ENCODE data around the gene CDH23. TPM values are rescaled to one million over a fixed set of nuclear protein-coding genes. Genes with fewer than 3 reads are reported as not detected.

Gene CDH23
- total and polyA plus RNA-seq, 8 donors = 1.8 to 22.8 (median 3.0) TPM

DNA sequence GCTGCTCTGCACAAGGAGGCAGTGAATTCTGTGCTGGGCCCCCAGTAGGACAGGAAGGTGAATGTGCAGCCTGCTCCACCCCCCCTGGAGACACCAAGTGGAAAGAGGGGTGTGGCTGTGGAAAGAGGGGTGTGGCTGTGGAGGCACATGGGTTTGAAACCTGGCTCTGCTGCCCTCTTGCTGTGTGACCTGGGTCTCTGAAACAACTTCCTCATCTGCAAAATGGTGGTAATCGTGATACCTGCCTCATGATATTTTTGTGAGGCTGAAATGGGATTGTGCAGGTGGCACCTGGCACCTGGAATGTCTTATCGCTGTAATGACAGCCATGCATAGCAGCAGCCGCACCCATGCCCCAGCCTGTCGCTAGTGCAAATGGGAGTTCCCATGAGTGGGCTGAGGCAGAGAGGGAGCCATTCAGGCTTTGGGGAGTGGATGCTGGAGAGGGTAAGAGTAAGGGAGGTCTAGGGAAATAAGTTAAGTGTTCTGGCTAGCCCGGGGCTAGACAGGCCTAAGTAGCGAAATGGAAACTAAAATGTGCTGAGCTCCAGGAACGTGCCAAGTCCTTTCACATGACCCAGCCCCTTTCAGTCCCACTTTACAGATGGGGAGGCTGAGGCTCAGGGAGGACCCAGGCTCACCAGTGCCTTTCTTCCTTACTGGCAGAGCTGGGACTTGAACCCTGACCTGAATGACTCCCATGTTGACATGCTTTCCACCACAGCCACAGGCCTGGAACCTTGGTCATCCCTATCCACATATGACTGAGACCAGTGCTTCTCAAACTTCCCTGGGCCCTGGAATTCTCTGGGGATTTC is 287.8 kb downstream of the CDH23 start:
- H3K4me1 ChIP-seq = peaks cover 0 to 6% of the 10 kb centered on the region in 2 donors
- no peak overlapping the region for H3K27ac ChIP-seq
- H3K27me3 ChIP-seq = no peaks in the 10 kb centered on the region
- DNase-seq = no peak
- no peak overlapping the region for H3K4me3 ChIP-seq
- no peaks in the 10 kb centered on the region for H3K36me3 ChIP-seq
- TF ChIP-seq, protein P1, sequence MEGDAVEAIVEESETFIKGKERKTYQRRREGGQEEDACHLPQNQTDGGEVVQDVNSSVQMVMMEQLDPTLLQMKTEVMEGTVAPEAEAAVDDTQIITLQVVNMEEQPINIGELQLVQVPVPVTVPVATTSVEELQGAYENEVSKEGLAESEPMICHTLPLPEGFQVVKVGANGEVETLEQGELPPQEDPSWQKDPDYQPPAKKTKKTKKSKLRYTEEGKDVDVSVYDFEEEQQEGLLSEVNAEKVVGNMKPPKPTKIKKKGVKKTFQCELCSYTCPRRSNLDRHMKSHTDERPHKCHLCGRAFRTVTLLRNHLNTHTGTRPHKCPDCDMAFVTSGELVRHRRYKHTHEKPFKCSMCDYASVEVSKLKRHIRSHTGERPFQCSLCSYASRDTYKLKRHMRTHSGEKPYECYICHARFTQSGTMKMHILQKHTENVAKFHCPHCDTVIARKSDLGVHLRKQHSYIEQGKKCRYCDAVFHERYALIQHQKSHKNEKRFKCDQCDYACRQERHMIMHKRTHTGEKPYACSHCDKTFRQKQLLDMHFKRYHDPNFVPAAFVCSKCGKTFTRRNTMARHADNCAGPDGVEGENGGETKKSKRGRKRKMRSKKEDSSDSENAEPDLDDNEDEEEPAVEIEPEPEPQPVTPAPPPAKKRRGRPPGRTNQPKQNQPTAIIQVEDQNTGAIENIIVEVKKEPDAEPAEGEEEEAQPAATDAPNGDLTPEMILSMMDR (IDR thresholded peaks at IDR 0.05) = no peak
- ATAC-seq = peak; percentile 43
- intact Hi-C loops (cut with DNase I) = no loop called here
- H3K9me3 ChIP-seq = no peaks in the 10 kb centered on the region

DNA sequence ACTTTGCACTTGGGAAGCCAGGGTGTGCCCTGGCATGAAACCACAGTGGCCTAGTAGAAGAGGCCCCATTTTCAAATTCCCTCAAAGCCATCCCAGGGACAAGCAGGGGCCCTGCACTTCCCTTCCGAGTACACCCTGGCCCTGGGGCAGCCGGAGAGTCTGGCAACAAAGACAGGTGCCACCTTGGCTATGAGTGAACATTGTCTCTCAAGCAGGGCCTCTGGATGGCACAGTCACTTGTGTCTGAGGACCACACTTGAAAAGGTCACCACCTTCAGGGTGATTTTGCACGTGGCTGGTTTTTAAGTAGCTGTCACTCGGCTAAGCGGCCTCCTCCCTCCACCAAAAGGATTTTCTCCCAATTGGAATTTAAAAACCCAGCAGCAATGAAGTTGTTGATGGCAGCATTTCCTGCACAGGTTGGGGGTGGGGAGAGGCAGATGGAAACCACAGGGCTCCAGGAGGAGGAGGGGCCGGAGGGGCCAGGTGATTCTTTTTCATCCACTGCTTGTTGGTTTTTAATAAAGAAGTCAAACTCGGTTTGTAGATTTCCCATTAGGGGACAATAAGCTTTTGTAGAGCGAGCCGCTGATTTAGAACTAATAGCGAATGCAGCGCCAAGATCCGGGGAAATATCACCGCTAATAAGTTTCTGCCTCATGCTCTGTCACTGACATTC is 289.0 kb downstream of the CDH23 start:
- Histone ChIP-seq H3K9me3 (no peaks in the 10 kb centered on the region), H3K4me3 (no peak overlapping the region), H3K27me3 (no peaks in the 10 kb centered on the region), H3K36me3 (no peaks in the 10 kb centered on the region), H3K27ac (no peak overlapping the region), H3K4me1 (peaks cover 0 to 6% of the 10 kb centered on the region in 2 donors)
- intact Hi-C loops (cut with DNase I) = no loop called here
- peak in 1 of 4 donors; percentile 49 for DNase-seq
- no peak for ATAC-seq
- TF ChIP-seq, protein P1 (IDR thresholded peaks at IDR 0.05) = no peak

DNA sequence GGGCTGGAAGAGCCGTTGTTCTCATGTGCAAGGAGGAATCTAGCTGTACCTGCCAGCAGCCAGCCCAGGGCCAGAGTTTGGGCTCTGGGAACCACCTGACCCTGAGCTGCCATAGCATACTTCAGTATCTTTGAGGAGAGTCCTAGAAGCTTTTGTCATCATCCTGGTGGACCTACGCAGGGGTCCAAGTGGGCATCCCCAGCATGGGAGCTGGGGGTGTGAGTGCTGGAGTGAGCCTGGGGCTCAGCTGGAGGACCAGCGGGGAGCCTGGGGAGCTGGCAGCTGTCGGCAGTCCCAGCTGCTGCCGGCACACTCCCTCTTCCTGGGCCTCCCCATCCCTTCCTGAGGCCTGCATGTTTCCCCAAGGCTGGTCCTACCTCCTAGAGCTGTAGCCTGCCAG is 290.4 kb downstream of the CDH23 start:
- DNase-seq = peak in 1 of 4 donors; percentile 22
- peaks cover 0 to 6% of the 10 kb centered on the region in 2 donors for H3K4me1 ChIP-seq
- ATAC-seq = no peak
- H3K36me3 ChIP-seq = no peaks in the 10 kb centered on the region
- H3K27me3 ChIP-seq = no peaks in the 10 kb centered on the region
- no peak overlapping the region for H3K27ac ChIP-seq
- no peak overlapping the region for H3K4me3 ChIP-seq
- intact Hi-C loops (cut with DNase I) = no loop called here
- TF ChIP-seq, protein P1 (IDR thresholded peaks at IDR 0.05) = no peak
- H3K9me3 ChIP-seq = no peaks in the 10 kb centered on the region

DNA sequence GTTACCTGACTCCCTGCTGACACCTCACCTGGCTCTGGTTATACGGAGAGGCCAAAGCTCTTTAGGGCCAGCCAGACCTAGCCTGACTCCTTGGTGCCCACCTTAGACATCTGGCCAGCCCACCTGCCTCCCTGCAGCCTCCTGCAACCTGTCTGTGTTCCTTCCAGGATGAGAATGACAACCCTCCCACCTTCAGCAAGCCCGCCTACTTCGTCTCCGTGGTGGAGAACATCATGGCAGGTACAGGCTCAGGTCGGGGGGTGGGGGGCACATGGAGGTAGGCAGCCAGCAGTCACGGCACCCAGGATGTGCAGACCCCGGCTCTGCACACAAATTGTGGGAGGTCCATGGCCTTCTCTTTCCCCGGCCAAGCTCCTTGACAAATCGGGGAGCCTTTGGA is 290.8 kb downstream of the CDH23 start:
- TF ChIP-seq, protein P1 (IDR thresholded peaks at IDR 0.05) = no peak
- Histone ChIP-seq H3K36me3 (no peaks in the 10 kb centered on the region), H3K4me3 (no peak overlapping the region), H3K4me1 (peaks cover 0 to 6% of the 10 kb centered on the region in 2 donors), H3K9me3 (no peaks in the 10 kb centered on the region), H3K27me3 (no peaks in the 10 kb centered on the region), H3K27ac (no peak overlapping the region)
- ATAC-seq (no peak), DNase-seq (no peak)
- intact Hi-C loops (cut with DNase I) = no loop called here

DNA sequence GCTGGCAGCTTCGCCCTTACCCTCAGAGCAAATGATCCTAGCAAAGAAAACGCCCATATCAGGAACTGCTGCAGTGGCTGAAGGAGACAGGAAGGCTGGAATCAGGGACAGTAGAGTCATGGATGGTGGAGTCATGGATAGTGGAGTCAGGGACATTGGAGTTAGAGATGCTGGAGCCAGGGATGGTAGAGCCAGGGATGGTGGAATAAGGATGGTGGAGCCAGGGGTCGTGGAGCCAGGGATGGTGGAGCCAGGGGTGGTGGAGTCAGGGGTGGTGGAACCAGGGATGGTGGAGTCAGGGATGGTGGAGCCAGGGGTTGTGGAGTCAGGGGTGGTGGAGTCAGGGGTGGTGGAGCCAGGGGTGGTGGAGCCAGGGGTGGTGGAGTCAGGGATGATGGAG is 291.5 kb downstream of the CDH23 start:
- DNase-seq (no peak), ATAC-seq (no peak)
- H3K36me3 ChIP-seq = no peaks in the 10 kb centered on the region
- no peaks in the 10 kb centered on the region for H3K27me3 ChIP-seq
- no peak overlapping the region for H3K27ac ChIP-seq
- peaks cover 0 to 14% of the 10 kb centered on the region in 2 donors for H3K4me1 ChIP-seq
- TF ChIP-seq, protein P1 (IDR thresholded peaks at IDR 0.05) = no peak
- intact Hi-C loops (cut with DNase I) = no loop called here
- H3K9me3 ChIP-seq = no peaks in the 10 kb centered on the region
- H3K4me3 ChIP-seq = no peak overlapping the region
